COLO829 (cell line): Measurements from ENCODE around the gene PRDM4.

Experiments
- DNase-seq: peaks from one replicate; pipeline ENCODE4 v3.0.0; 2012; ENCODE audit warnings: low spot score

The PRDM4 gene

GRCh38 chr12:107695772-107696171 is 65.2 kb downstream of the PRDM4 start:
- peak; percentile 30 for DNase-seq

GRCh38 chr12:107685360-107686248 is 75.3 kb downstream of the PRDM4 start, which contains the start of gene PWP1:
TSS of gene PWP1 (plus strand) at chr12:107685799. CDS start at chr12:107685900, 101 bp downstream.
- DNase-seq, result peak; percentile 97

- peak; percentile 61 for DNase-seq
Observed at GRCh38 chr12:107684990-107685359, 76.0 kb downstream of the PRDM4 start.

DNA sequence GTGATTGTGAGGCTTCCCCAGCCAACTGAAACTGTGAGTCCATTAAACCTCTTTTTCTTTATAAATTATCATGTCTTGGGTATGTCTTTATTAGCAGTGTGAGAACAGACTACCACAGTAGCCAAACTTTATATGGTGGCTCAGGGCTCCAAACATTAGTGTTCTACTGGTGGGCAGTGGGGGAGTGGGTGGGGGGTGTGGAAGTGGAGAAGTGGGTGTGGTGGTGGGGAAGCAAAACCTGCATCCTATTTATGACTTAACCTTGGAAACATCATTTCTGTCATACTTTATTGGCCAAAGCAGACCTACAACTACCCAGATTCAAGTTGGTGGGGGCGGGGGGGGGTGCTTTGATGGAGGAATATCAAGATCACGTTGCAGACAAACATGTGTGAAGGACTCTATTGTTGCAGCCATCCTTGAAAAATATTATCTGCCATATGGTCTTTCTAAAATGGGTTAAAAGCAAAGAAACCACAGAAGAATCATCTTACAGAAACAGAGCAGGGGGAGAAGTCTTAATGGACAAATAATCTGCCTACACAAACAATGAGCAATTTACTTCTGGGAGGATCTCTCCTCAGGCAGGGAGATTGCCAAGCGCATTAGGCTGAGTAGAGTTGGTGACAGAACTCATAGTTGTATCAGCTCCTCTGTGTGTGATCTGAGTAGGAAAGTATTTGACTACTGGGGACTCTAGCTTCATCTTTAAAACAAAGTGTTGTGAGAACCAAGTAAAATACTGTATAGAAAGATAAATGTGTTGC is 76.7 kb downstream of the PRDM4 start:
- DNase-seq, result peak; percentile 34
